Body of pancreas (tissue), 4 donors: Measurements from ENCODE around the gene PASD1.

ENCODE experiments used
- CTCF ChIP-seq, 7 experiments: fragments of 450-650 bp in 4 of 7; fragments of 200-600 bp in 3 of 7; sonication (generic) in 3 of 7; IDR thresholded peaks; one replicate each; pipeline ENCODE4 v1.5.1; 2016 to 2019; ENCODE audit warnings: antibody characterized with exemption in 7 of 7
- POLR2A ChIP-seq, 3 donors: fragments of 450-650 bp; IDR thresholded peaks; one replicate each; pipeline ENCODE4 v1.6.1; 2016; ENCODE audit warnings: antibody characterized with exemption in 3 of 3, mild to moderate bottlenecking in 2 of 3

DNA sequence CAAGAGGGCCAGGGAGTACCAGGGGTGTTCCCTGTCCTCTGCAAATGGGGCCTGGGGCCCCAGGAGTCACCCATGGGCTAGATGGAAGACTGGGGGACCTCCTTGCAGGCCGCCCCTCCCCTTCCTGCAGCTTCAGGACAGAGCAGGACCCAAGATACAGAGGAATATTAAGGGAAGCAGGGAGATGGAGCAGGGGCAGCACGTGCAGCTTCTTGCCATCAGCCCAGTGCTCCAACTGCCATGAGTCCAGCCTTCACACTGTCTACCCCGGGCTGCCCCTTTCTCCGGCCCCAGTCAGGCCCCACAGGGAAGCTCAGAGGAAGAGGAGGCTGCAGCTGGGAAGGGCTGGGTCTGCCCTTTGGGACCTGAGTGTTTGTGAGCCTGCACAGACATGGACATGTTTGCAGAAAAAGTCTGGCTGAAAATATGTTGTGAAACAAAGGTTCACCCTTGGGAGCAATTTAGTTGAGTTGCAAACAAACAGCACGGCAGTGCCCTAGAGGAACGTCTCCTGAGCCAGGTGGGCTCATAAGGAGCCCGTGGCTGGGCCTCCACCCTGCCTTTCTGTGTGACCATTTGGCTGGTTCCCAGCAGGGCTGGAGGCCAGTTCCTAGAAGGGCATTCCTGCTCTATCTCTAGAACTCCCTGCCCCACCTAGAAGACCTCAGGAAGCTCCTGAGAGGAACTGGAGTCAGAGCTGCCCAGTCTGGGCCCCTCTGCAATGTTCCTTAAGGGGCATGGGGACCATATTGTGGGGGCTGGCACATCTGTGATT lies 161.3 kb downstream of the PASD1 start:
- TF ChIP-seq CTCF (IDR thresholded peaks at IDR 0.05) (no peak), POLR2A (IDR thresholded peaks at IDR 0.05) (no peak)
